Activated CD4-positive, alpha-beta T cell treated with anti-CD3 and anti-CD28 coated beads, Interleukin-2, amount 50 U/mL, for 1 hour (primary cell): ENCODE results near the gene RNF213.

ENCODE experiments used
- DNase-seq: peaks from one replicate; pipeline ENCODE4 v3.0.0-alpha.2; 2020

Gene RNF213

DNA sequence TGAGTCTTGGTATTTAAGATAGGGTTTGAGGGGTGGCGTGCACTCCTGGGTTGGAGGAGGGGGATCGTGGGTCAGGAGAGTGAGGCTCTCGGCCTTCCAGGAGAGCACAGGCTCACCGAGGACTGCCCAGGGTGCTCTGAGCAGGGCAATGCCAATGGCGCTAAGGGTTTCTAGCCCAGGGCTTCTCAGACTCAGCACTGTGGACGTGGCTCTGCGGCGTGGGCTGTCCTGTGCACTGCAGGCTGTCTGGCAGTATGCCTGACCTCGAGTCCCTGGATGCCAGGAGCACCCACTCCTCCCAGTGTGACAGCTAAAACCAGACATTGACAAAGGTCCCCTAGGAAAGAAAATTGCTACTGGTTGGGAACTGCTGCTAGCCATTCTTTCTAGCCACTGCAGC, 117.1 kb downstream of the RNF213 start:
- DNase-seq, result no peak

DNA sequence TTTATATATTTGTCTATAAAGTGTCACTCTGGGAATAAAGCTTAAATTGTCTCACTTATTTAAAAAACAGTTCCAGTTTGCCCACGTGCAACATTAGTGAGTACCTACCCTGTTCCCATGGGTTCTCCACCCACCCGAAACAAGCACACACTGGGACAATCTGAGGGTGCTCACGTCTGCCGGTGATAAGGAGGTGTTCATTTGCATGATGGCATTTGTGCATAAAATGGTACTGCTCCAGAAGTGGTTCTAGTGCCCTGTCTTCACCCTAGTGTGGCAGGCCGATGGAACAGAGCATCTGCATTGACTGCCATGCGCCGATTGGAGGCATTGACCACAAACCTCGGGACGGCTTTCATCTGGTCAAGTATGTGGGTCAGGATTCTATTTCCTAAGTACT, 118.7 kb downstream of the RNF213 start:
- no peak for DNase-seq

DNA sequence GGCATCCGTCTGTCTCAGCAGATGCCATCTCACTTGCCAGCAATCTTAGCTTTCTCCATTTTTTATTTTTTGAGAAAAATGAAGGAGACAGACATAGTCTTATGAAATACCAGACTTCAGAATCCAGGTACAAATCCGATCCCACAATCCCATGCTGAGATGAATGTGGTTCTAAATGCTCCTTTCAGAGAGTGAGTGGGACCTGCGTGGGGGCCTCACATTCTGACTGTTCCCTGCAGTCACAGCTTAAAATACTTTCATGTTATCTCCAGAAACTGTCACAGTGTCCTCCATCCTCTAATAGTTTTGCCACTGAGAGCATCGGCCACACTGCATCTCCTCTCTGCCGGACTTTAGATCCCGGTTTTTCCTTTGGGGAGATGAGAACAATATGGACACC, 119.4 kb downstream of the RNF213 start:
- no peak for DNase-seq

DNA sequence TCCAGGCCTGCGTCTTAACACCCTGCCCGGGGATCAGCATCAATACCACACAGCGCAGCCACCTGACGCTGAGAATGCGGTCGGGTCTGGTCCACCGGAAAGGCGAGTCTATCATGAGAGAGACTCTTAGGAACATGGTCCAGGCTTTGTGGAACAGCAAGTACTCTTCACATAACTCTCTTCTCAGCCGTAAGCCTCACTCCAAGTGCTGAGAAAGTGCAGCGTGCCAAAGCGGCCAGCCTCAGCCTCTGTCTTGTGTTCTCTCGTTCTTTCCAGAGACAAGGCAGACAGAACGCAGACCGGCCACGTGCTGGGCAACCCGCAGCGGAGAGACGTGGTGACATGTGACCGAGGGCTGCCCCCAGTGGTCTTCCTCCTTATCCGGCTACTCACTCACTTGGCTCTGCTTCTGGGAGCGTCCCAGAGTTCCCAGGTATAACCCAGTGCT, 119.9 kb downstream of the RNF213 start:
- DNase-seq, result no peak

DNA sequence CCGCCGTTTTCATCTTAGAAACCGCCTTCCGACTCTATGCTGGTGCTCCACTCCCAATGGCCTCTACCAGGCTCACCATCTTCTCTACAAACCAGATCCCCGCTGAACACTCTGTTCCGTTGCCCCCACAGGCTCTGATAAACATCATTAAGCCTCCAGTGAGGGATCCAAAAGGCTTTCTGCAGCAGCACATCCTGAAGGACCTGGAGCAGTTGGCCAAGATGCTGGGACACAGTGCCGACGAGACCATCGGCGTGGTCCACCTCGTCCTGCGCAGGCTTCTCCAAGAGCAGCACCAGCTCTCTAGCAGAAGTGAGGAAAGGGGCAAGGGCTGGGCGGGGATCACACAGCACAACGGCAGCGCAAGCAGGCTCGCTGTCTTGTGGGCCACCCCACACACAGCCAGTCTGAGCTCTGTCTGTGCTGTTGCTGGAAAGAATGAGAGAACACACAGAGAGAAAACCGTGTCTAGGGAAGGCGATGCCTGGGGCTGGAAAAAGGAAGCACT, 120.8 kb downstream of the RNF213 start:
- no peak for DNase-seq

DNA sequence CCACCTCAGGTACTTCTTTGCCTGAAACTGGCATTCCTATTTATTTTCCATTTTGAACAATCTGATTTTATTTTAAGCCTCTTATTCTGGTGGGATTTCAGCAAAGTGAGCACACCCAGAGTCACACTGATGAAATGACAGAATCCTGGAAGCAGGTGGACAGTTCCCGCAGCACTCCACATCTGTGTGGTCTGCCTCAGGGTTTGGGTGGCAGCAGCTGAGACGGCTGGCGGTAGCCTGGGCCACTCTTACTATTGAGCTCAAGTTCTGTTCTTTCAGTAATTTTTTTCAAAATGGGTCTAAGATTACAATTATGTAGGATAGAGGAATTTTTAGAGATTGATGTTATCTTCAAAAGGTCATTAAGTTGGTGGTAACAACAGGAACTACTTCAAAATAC, 121.8 kb downstream of the RNF213 start:
- DNase-seq, result no peak

DNA sequence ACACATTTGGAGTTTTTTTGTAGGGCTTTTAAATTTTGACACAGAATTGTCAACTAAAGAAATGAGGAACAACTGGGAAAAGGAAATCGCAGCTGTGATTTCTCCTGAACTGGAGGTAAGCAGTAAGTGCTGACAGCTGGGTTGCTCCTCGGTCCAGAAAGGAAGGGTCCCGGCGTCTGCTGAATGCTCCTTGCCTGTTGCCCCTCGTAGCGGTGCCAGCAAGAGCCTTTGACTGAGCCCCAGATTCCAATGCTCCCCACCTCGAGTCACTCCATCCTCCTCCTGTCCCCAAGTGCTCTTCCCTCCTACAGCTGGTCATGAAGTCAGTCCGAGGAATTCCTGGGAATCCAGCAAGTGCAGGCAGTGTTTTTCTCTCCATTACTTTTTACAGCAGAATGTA, 122.3 kb downstream of the RNF213 start:
- DNase-seq, result no peak

DNA sequence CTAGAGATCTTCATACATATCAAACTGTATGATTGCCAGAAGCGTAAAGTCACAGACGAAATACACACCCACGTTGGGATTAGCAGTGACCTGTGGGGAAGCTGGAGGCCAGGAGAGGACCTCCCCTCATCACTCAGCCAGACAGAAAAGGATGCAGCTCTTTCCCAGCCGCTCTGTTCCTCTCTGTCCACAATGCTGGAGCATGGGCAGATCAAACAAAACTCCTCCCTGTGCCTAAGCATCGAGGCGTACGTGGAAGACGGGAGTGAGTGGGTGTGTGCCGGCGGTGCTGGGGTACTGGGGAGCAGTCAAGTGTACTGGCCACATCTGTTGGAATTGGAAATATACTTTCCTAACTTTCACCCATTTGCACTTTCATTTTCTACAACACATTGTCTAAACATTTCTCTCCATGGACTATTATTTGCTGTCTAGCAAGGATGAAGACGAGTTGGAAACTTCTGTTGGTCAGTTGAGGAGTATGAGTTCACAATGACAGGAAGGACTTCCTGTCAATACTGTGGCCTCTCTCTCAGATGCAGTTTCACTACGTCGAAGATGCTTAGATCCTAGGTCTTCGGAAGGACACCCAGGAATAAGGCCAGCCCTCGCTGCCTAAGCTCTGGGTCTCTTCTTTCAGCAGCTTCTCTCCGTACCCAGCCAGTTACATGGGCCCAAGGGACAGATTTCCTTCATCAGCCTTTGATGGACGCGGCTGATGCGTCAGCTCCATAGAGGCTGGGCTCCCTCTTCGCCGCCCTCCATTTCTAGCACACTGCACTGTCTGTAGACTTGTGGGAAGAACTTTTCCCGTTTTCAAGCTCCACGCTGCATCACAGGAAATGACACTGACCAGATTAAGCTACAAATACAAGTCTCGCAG, 123.7 kb downstream of the RNF213 start:
- no peak for DNase-seq

DNA sequence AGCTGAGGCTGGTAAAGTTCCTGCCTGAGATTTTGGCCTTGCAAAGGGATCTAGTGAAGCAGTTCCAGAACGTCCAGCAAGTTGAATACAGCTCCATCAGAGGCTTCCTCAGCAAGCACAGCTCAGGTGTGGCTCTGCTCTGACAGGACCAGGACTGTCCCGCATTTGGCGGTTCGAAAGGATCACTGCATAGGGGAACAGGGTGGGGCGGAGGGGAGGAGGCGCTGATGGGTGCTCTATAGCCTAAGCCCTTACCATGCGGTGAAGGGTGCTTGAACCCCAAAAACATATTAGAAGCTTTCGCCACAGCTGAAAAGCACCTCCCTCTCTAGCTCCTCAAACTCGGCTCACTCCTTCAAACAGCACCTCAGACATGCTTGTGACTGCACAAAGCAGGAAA, 124.4 kb downstream of the RNF213 start:
- DNase-seq, result no peak

DNA sequence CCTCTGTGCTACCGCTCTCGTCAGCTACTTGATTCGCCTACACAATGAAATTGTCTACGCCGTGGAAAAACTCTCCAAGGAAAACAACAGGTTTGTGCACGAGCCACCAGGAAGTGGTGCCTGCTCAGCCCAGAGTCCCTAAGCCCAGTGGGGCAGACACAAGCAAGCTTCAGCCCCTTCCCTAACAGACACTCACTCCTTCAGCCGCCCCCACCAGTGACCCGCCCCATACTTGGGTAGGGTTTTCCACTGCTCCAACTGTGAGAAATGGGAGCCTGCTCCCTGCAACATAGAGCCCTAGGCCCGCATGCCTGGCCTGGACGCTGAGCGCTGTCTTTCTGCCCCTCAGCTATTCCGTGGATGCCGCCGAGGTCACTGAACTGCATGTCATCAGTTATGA, 125.7 kb downstream of the RNF213 start:
- DNase-seq, result no peak

DNA sequence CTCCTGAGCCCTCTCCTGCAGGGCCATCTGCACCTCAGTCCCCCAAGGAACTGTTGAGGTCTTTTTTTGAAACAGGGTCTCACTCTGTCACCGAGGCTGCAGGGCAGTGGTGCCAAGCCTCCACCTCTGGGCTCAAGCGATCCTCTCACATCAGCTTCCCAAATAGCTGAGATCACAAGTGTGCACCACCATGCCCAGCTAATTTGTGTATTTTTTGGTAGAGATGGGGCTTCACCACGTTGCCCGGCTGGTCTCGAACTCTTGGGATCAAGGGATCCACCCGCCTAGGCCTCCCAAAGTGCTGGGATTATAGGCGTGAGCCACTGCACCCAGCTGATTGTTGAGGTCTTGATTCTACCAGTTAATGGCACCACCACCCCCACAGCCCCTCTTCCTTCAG, 126.4 kb downstream of the RNF213 start:
- no peak for DNase-seq

DNA sequence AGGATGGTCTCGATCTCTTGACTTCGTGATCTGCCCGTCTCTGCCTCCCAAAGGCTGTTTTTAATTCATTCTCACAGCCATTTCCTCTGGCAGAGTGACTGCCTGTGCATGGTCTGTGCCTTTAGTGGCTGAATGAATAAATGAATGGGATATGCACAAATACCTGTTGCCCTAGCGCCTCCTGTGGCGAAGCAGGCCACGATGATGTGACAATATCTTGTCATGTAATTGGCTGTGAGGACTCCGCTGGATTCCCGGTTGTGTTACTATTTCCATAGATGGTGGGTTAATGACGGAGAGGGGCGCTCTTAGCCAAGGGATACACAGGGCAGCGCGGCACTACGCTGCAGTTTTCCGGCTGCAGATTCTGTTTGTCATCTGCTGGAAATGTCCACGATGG, 127.5 kb downstream of the RNF213 start:
- no peak for DNase-seq

DNA sequence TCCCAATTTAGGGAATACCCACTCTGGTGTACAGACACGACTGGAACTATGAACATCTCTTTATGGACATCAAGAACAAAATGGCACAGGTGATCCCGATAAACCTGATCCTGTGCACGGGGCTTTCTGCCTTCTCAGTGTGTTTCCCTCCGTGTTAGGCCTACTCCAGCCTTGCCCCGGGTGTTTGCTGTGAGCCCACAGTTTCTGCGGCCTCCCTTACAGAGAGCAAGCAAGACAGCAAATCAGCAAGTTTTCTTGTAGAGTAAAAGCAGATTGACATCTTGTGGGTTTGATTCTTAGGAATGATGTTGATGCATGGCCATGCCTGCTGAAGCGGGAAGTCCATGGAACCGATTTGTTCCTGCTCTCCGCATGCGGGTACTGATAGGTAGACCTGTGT, 127.9 kb downstream of the RNF213 start:
- DNase-seq, result no peak

DNA sequence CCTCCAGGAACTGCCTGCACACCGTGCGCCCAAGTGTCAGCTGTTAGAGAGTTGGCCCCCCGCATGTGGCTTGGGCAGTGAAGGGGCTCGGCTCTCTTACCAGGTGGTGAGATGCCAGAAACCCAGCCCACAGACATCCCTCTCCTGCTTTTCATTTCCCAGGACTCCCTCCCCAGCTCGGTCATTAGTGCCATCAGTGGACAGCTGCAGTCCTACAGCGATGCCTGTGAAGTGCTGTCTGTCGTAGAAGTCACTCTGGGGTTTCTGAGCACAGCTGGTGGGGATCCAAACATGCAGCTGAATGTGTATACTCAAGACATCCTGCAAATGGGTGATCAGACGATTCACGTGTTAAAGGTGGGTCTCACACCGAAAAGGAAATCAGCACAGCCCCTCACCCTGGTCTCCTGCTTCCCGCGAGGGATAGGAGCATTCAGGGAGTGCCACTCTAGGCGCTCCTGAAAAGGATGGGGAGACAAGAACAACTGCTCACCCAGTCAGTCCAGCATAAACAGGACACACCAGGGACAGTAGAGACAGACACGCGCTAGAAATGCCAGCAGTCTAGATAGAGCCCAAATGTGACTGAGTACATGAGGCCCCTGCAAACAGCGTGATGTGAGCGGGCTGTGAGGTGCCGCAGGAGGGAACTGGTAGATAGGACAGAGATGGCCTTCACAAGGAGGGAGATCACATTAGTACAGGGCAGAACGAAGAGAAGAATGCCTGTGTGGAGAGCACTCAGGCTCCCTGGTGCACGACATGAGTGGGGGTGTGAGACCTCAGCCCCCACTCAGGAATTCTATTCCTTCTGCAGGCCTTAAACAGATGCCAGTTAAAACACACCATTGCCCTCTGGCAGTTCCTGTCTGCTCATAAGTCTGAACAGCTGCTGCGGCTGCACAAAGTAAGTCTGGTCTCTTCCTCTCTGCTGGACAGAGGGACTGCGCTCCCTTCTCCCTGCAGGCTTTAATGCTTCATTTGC, 128.7 kb downstream of the RNF213 start:
- DNase-seq, result no peak

DNA sequence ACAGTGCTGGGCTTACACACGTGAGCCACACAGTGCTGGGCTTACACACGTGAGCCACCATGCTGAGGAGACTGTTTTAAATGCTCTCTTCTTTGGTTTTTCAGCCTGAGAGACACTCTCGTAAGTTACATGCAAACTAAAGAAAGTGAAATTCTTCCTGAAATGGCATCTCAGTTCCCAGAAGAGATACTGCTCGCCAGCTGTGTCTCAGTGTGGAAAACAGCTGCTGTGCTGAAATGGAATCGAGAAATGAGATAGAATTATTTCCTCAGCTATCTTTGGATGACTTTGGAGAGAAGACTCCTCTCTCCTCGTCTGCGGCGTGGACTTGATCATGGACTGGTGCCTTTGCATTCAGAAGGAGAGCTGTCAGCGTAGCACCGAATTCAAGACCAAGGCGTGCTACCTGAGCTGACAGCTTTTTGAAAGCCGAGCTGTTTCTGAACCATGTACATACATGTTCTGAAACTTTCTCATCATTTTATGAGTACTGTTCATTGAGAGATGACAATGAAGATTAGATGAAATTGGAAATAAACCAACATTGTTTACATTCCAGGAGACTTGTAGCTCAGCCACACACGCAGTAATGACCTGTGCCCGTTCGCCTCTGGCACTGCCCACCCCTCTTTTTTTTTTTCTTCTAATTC, 132.7 kb downstream of the RNF213 start:
- no peak for DNase-seq

DNA sequence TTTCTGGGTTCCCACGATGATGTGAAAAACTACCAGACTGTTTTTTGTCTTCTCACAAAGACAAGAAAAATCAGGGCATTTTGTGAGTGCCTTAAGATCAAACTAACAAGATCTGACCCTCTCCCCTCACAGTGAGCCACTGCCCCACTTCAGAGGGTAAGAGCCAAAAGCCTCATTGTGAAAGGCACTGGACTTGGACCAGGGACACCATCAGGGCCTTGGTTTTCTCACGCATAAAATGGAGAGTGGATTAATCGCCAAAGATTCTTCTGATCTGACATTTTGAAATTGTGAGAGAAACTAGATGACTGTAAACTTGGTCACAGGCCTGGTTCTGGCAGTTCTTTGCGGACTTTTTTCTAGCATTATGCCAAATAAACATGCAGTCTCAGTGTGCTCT, 133.3 kb downstream of the RNF213 start:
- no peak for DNase-seq

DNA sequence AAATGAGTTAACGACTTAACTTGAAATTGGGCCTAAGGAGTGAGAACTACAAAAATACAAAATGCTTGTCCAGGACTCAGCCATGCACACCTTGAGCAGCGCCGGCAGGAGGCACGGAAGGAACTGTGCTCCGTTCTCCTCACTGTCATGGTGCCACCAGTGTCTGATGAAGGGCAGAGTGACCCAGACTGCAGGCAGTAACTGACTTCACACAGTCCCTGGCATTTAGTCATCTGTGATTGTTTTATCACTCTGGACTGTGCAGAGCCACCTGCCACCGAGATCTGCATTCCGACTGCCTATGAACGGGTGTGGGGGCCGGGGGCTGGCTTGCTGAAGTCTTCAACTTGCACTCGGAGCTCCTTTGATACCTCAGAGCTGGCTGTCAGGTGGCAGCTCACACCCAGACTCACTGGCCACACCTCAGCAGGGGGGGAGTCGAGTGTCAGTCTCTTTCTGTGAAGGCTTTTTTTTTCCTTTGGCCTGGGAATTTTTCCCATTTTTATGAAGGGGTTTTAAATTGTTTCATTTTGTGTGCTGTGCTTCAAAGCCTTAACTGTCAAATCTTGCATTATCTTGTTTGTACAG, 134.1 kb downstream of the RNF213 start:
- no peak for DNase-seq

DNA sequence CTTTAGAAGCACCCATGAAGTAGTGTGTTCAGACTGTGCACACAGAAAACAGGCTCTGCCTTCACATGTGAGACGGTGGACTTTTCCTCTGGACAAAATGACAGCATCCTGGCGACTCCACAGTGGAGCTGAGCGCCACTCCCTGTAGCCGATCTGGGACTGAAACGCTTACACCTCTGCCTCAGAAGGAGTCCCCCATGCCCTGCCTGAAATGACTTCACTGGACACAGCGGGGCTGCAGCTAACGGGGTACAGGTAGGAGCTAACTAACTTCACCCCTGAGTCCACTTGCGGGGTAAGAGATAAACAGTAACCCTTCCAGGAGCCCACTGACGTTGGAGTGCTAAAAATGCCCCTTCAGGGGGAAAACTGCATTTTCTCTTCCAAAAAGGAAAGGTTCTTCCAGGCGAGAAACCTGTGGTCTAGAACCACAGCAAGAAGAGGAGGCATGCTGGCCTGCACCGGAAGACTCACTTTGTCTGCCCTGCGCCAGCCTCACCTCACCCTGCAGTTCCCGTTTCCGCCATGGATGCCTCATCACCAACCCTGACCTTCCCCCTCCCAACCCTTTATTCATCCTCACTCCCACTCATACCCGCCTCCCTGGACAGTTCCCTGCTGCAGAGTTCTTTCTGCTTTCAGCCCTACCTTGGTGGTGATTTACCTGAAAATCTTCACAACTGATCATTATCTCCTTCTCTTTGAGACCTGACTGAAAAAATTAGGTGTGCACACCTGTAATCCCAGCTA, 134.9 kb downstream of the RNF213 start:
- no peak for DNase-seq

DNA sequence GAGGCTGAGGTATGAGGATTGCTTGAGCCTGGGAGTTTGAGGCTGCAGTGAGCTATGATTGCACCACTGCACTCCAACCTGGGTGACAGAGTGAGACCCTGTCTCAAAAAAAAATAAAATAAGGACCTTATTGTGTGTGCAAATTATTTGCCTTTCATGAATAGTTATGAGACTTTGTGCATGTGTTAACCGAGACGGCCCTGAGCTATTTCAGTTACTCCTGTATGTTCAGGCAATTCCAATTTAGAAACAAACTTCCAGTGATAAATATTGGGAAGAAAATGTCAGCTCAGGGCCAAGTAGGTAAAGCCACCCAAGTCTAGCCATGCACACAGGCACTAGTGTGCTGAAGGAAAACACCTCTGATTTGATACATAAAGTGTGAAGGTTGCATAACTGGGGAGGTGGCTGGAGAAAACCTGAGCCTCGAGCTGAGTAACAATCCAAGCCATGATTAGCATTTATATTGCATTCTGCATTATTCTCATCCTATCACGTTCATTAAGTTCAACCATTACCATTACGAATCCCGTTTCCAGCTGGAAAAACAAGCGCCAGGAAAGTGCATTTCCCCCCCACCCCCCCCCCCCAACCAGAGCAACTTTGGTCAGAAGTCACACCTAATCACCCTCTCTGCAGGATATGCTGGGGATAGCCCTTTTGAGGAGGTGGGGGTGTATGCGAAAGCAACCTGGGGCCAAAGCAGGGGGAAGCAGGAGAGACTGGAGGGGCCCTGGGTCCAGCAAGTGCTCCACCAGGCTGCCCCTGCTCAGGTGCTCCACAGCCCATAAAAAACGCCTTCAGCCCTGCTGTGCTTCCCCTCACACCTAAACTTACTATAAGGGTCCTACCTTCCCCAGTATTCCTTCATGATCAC, 135.7 kb downstream of the RNF213 start:
- DNase-seq, result no peak

DNA sequence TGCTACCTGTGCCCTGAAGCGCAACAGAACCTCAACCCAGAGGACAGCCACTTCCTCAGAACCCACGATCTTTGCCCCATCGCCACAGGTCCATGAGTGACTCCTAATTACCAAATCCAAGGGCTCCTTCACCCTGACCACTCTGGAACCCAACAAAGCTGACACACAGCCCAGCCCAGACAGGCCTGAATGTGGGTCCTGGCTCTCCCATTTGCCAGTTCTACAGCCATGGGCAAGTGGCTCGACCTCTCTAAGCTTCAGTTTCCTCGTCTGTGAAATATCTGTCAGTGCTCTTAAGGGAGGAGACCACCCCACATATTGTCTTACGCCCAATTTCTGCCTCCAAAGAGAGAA, 136.4 kb downstream of the RNF213 start:
- no peak for DNase-seq

DNA sequence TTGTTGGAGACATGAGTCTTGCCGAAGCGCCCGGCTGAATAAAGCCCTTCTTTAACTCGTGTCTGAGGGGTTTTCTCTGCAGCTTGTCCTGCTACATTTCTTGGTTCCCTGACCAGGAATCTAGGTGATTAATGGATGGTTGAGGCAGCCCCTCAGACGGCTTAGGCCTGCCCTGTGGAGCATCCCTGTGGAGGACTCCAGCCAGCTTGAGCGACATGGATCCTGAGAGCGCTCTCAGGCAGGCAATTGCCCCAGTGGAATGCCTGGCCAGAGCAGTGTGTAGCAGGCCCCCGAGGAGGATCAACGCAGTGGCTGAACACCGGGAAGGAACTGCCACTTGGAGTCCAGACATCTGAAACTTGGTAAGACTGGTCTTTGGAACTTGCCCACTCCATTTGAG, 137.0 kb downstream of the RNF213 start:
- DNase-seq, result no peak
